ENCODE data around the gene STMP1.
"Not testable (repeated sequence)": the region's sequence is repeated elsewhere in the genome, so short reads cannot be mapped to it uniquely, and the experiment has no call there.

Gene STMP1

GRCh38 chr7:135620980-135621850 lies 41.1 kb upstream of the STMP1 start:
- Histone ChIP-seq H3K27me3 (no peaks in the 10 kb centered on the region), H3K36me3 (peaks cover 88% of the 10 kb centered on the region), H3K4me3 (ENCODE audit: low read depth, low read length) (no peak overlapping the region), H3K9me3 (no peaks in the 10 kb centered on the region), H3K4me1 (no peaks in the 10 kb centered on the region)
- peak; percentile 42 for DNase-seq
- peak; percentile 93 for TF ChIP-seq CTCF (IDR thresholded peaks at IDR 0.05; ENCODE audit: low read depth, low read length)

GRCh38 chr7:135634191-135634878 lies 28.0 kb upstream of the STMP1 start:
- H3K4me1 ChIP-seq: no peaks in the 10 kb centered on the region
- H3K36me3 ChIP-seq: peaks cover 82% of the 10 kb centered on the region
- H3K4me3 ChIP-seq (ENCODE audit: low read depth, low read length): no peak overlapping the region
- TF ChIP-seq CTCF (IDR thresholded peaks at IDR 0.05; ENCODE audit: low read depth, low read length): no peak
- DNase-seq: no peak
- H3K27me3 ChIP-seq: no peaks in the 10 kb centered on the region
- no peaks in the 10 kb centered on the region for H3K9me3 ChIP-seq

GRCh38 chr7:135639690-135640089 lies 22.6 kb upstream of the STMP1 start:
- peaks cover 75% of the 10 kb centered on the region for H3K36me3 ChIP-seq
- H3K4me3 ChIP-seq (ENCODE audit: low read depth, low read length); DNase-seq; H3K27me3 ChIP-seq; H3K4me1 ChIP-seq; H3K9me3 ChIP-seq: not testable (repeated sequence)

- no peaks in the 10 kb centered on the region for H3K27me3 ChIP-seq
- peaks cover 69% of the 10 kb centered on the region for H3K36me3 ChIP-seq
- TF ChIP-seq CTCF (IDR thresholded peaks at IDR 0.05; ENCODE audit: low read depth, low read length): no peak
- DNase-seq: no peak
- no peak overlapping the region for H3K4me3 ChIP-seq (ENCODE audit: low read depth, low read length)
- peaks cover 6% of the 10 kb centered on the region; the same call in 1 of the 2 replicates for H3K4me1 ChIP-seq
- no peaks in the 10 kb centered on the region for H3K9me3 ChIP-seq
Observed at GRCh38 chr7:135644154-135644553, 18.2 kb upstream of the STMP1 start.

GRCh38 chr7:135644729-135645128 lies 17.6 kb upstream of the STMP1 start:
- Histone ChIP-seq H3K4me3 (ENCODE audit: low read depth, low read length) (no peak overlapping the region), H3K9me3 (no peaks in the 10 kb centered on the region), H3K27me3 (no peaks in the 10 kb centered on the region), H3K36me3 (peaks cover 69% of the 10 kb centered on the region), H3K4me1 (peaks cover 6% of the 10 kb centered on the region; the same call in 1 of the 2 replicates)
- no peak for TF ChIP-seq CTCF (IDR thresholded peaks at IDR 0.05; ENCODE audit: low read depth, low read length)
- no peak for DNase-seq

GRCh38 chr7:135645296-135645904 lies 16.9 kb upstream of the STMP1 start:
- Histone ChIP-seq H3K4me1 (peaks cover 6% of the 10 kb centered on the region; the same call in 1 of the 2 replicates), H3K9me3 (no peaks in the 10 kb centered on the region), H3K27me3 (no peaks in the 10 kb centered on the region), H3K4me3 (ENCODE audit: low read depth, low read length) (no peak overlapping the region), H3K36me3 (peaks cover 62% of the 10 kb centered on the region)
- DNase-seq: peak; percentile 24
- peak; percentile 70 for TF ChIP-seq CTCF (IDR thresholded peaks at IDR 0.05; ENCODE audit: low read depth, low read length)

All from BE2C (cell line).